Fibroblast of skin of left quadriceps (primary cell): Measurements from ENCODE around the gene PDZK1IP1.

Experiments
- DNase-seq, 2 experiments: peaks; one replicate each; pipeline ENCODE4 v3.0.0-alpha.2; 2013; ENCODE audit warnings: low read depth in 2 of 2

The PDZK1IP1 gene

DNA sequence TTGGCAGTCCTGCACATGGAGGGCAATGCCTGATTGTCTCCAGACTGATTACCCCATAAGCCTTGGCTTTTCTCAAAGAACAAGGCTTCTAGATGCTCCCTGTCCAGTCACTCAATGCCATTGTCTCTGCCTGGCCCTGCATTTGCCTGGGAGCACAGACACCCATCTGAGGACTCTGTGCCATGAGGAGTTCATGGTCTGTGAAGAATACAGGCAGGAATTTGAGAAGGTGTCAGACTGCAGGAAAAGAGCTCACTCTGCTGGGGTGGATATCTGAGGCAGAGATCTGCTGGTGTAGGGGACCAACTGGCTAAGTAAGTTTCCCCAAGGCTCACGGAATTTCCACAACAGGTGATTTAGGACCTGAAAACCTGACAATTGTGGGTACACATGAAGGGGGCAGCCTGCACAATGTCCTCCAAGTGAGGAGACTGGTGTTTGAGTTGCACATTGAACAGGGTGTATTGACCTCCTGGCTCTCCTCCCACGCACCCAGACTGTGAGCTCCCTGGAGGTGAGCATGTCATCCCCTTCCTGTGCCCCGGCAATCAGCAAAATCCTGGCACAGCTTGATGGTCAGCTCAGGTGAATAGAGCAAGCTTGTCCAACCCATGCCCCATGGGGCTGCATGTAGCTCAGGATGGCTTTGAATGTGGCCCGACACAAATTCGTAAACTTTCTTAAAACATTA, 51.8 kb downstream of the PDZK1IP1 start:
- DNase-seq: no peak

DNA sequence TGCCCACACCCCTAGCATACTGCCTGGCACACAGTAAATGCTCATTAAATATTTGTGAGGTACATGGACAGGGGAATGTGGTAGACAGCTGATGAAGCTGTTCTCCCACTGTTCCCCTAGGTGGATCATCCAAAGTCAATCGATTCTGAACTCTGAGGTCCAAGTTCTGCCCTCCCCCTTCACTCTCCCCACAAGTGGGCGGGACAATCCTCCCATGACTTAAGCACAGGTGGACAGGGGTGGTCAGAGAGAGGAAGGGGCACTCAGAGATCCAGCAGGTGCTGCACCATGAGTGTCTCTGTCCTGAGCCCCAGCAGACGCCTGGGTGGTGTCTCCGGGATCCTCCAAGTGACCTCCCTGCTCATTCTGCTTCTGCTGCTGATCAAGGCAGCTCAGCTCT, 52.6 kb downstream of the PDZK1IP1 start, which contains the start of gene CYP4A22:
Gene CYP4A22, plus strand, starts transcription at position 244 of the 400 bp plus-strand sequence. Its CDS starts 45 bp downstream, at position 289.
- no peak for DNase-seq
